Esophagus muscularis mucosa (tissue), 4 donors: Measurements from ENCODE around the gene ZDHHC13. TPM values are rescaled to one million over a fixed set of nuclear protein-coding genes. Genes with fewer than 3 reads are reported as not detected.
A peak's percentile ranks its signal among the peaks of the same experiment; 100 is the strongest.

ENCODE experiments used
- DNase-seq: peaks from one replicate; pipeline ENCODE4 v3.0.0-alpha.2; 2017; ENCODE audit errors: extremely low spot score
- H3K27ac ChIP-seq, 4 donors: fragments of 200-600 bp; sonication (generic); replicated peaks in 1 of 4; 1 replicate in 3 of 4; 2 replicates in 1 of 4; pipeline ENCODE4 v1.5.1; 2016 to 2019; ENCODE audit warnings: mild to moderate bottlenecking in 1 of 4
- H3K27me3 ChIP-seq, 4 donors: fragments of 200-600 bp; sonication (generic); one replicate each; pipeline versions ENCODE4 v1.5.1 to v1.6.0; 2016 to 2019
- H3K36me3 ChIP-seq, 4 donors: fragments of 200-600 bp; sonication (generic); one replicate each; pipeline ENCODE4 v1.5.1; 2016 to 2019
- H3K4me1 ChIP-seq, 4 donors: fragments of 200-600 bp; sonication (generic); one replicate each; pipeline ENCODE4 v1.5.1; 2016 to 2019
- H3K4me3 ChIP-seq, 4 donors: fragments of 200-600 bp; sonication (generic); 1 replicate in 2 of 4; 2 replicates in 2 of 4; pipeline ENCODE4 v1.5.1; 2016 to 2019; ENCODE audit warnings: mild to moderate bottlenecking in 4 of 4, moderate library complexity in 1 of 4
- H3K9me3 ChIP-seq, 4 donors: fragments of 200-600 bp; sonication (generic); 1 replicate in 3 of 4; 2 replicates in 1 of 4; pipeline ENCODE4 v1.5.1; 2016 to 2019
- EP300 ChIP-seq: sonication (generic); formaldehyde crosslinking; IDR thresholded peaks from one replicate; pipeline ENCODE4 v1.6.1; 2017; ENCODE audit warnings: antibody characterized with exemption
- POLR2A ChIP-seq: fragments of 450-650 bp; IDR thresholded peaks from one replicate; pipeline ENCODE4 v1.6.1; 2017; ENCODE audit warnings: antibody characterized with exemption, moderate library complexity, mild to moderate bottlenecking, low read depth
- POLR2AphosphoS5 ChIP-seq, 2 donors: sonication (generic); formaldehyde crosslinking; IDR thresholded peaks; one replicate each; pipeline ENCODE4 v1.6.1; 2017; ENCODE audit warnings: antibody characterized with exemption in 2 of 2
- WGBS: methylation state at CpG from one replicate; pipeline ENCODE4 v1.1.5; 2018; 5-methylcytosine and 5-hydroxymethylcytosine counted together
- intact Hi-C: fragments of 100-400 bp; cut with DNase I; formaldehyde crosslinking; loops from one replicate; pipeline ENCODE4 v1.15.1; 2023
- total RNA-seq, 4 donors: library from RNA; depleted of rRNA; stranded (reverse); fragments of >200 nt; gene quantifications; one replicate each; pipeline versions ENCODE4 v1.1.0 to v1.2.1, GENCODE V29; 2016
- TF ChIP-seq, protein P1 (sequence below), 3 experiments: fragments of 200-600 bp in 2 of 3; fragments of 450-650 bp in 1 of 3; sonication (generic) in 2 of 3; IDR thresholded peaks; one replicate each; pipeline ENCODE4 v1.5.1; 2017 to 2019; ENCODE audit warnings: antibody characterized with exemption in 3 of 3, mild to moderate bottlenecking in 2 of 3, moderate library complexity in 1 of 3

ZDHHC13 gene
- total RNA-seq, 4 donors from 2014 or later: 4.1 to 5.5 (median 4.9) TPM

- 73% methylated on average over 7 of the region's 7 CpGs for WGBS
- no peaks in the 10 kb centered on the region for H3K27me3 ChIP-seq
- no peaks in the 10 kb centered on the region for H3K4me1 ChIP-seq
- no peaks in the 10 kb centered on the region for H3K36me3 ChIP-seq
- H3K9me3 ChIP-seq: no peaks in the 10 kb centered on the region
- no peak within 1 kb of the TSS for H3K27ac ChIP-seq
- no peak for DNase-seq
- intact Hi-C loops: no loop called here
- TF ChIP-seq POLR2AphosphoS5 (IDR thresholded peaks at IDR 0.05): no peak
- TF ChIP-seq POLR2A: peak; percentile 28
- no peak within 1 kb of the TSS for H3K4me3 ChIP-seq
Observed at GRCh38 chr11:19201737-19202605, 85.0 kb downstream of the ZDHHC13 start, which contains the start of gene CSRP3. Gene CSRP3 (minus strand): TSS chr11:19201983. CDS start chr11:19192448, 9,535 bp downstream.

DNA sequence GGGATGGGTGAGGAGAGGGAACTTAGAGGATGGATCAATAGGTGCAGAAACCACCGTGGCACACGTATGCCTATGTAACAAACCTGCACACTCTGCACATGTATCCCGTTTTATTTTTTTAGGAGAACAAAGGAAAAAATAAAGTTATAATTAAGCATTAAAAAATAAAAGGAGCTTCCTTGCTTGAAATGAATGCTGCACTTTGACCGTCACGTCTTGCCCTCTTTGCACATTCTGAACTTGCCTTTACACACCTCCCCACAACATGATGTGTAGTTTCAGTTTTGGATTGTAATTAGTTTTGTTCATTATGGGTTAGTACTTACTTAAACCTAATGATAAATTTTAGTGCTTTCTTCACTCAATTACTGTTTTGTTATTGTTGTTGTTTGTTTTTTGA is 87.9 kb downstream of the ZDHHC13 start:
- Histone ChIP-seq H3K4me1 (no peaks in the 10 kb centered on the region), H3K36me3 (no peaks in the 10 kb centered on the region), H3K27ac (no peak overlapping the region), H3K9me3 (no peaks in the 10 kb centered on the region), H3K4me3 (no peak overlapping the region), H3K27me3 (no peaks in the 10 kb centered on the region)
- DNase-seq: no peak
- WGBS: 91% methylated on average over 5 of the region's 5 CpGs
- intact Hi-C loops: no loop called here
- no peak for TF ChIP-seq EP300
- TF ChIP-seq, protein P1, sequence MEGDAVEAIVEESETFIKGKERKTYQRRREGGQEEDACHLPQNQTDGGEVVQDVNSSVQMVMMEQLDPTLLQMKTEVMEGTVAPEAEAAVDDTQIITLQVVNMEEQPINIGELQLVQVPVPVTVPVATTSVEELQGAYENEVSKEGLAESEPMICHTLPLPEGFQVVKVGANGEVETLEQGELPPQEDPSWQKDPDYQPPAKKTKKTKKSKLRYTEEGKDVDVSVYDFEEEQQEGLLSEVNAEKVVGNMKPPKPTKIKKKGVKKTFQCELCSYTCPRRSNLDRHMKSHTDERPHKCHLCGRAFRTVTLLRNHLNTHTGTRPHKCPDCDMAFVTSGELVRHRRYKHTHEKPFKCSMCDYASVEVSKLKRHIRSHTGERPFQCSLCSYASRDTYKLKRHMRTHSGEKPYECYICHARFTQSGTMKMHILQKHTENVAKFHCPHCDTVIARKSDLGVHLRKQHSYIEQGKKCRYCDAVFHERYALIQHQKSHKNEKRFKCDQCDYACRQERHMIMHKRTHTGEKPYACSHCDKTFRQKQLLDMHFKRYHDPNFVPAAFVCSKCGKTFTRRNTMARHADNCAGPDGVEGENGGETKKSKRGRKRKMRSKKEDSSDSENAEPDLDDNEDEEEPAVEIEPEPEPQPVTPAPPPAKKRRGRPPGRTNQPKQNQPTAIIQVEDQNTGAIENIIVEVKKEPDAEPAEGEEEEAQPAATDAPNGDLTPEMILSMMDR (IDR thresholded peaks at IDR 0.05): no peak
- no peak for TF ChIP-seq POLR2AphosphoS5 (IDR thresholded peaks at IDR 0.05)
- TF ChIP-seq POLR2A: no peak

DNA sequence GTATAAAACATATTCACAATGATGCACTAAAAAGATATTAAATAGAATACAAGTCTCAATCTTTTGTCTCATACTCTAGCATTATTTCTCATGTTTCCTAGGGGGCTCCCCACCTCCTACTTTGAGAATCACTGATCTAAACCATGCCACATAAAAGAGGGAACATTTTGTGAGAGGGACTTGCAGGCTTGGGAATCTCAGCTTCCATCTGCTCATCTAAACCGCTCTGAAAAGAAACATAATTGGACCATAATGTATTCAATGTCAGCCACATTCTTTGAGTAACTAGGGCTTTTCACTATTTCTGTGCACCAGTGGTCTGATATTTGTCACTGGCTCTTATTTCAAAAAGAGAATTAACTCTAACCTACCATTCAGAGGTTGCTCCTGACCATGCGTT is 91.2 kb downstream of the ZDHHC13 start:
- no peak overlapping the region for H3K4me3 ChIP-seq
- H3K36me3 ChIP-seq: no peaks in the 10 kb centered on the region
- peaks cover 0 to 2% (median 0%) of the 10 kb centered on the region in 4 donors for H3K27me3 ChIP-seq
- TF ChIP-seq POLR2AphosphoS5 (IDR thresholded peaks at IDR 0.05): no peak
- no peak for TF ChIP-seq POLR2A
- TF ChIP-seq, protein P1 (IDR thresholded peaks at IDR 0.05): no peak
- TF ChIP-seq EP300: no peak
- H3K4me1 ChIP-seq: no peaks in the 10 kb centered on the region
- no peak overlapping the region for H3K27ac ChIP-seq
- no peak for DNase-seq
- intact Hi-C loops: no loop called here
- 79% methylated on average over 2 of the region's 2 CpGs for WGBS
- no peaks in the 10 kb centered on the region for H3K9me3 ChIP-seq

DNA sequence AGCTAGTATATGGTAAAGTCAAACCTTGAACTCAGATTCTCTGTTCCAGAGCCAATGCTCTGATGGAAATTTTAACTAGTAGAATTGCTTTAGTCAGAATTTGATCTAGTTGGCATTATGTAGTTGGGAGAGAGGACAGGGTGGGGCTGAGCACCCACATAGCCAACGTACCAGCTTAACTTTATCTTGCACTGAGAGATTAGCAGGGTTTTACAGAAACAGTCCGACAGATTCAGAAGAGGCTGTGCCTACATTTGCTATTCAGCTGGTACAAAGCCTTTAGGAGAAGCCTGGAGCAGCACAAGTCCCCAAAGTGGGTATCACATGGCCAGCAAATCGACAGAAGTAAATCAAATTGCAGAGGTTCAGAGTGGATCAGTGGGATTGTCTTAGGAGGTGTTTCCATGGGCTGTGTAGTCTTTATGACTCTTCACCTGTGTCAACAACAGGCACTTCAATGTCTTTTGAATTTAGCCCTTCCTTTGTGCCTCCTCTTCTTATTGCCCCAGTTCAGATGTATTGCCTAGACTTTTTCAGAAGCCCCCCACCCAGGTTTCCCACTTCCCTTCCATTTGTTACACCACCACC is 92.1 kb downstream of the ZDHHC13 start:
- WGBS: 75% methylated on average over 3 of the region's 3 CpGs
- intact Hi-C loops: no loop called here
- H3K4me3 ChIP-seq: no peak overlapping the region
- H3K4me1 ChIP-seq: no peaks in the 10 kb centered on the region
- no peak for DNase-seq
- H3K36me3 ChIP-seq: no peaks in the 10 kb centered on the region
- H3K27ac ChIP-seq: no peak overlapping the region
- peaks cover 0 to 4% (median 0%) of the 10 kb centered on the region in 4 donors for H3K27me3 ChIP-seq
- H3K9me3 ChIP-seq: no peaks in the 10 kb centered on the region
- TF ChIP-seq, protein P1 (IDR thresholded peaks at IDR 0.05): no peak

- TF ChIP-seq, protein P1 (IDR thresholded peaks at IDR 0.05): no peak
- TF ChIP-seq POLR2AphosphoS5 (IDR thresholded peaks at IDR 0.05) (no peak), POLR2A (no peak), EP300 (no peak)
- Histone ChIP-seq H3K27me3 (peaks cover 0 to 4% (median 0%) of the 10 kb centered on the region in 4 donors), H3K4me3 (no peak overlapping the region), H3K9me3 (no peaks in the 10 kb centered on the region), H3K4me1 (no peaks in the 10 kb centered on the region), H3K27ac (no peak overlapping the region), H3K36me3 (no peaks in the 10 kb centered on the region)
- DNase-seq: no peak
- intact Hi-C loops: no loop called here
- 70% methylated on average over 4 of the region's 4 CpGs for WGBS
Observed at GRCh38 chr11:19209617-19210370, 92.8 kb downstream of the ZDHHC13 start.
